Stimulated activated CD8-positive, alpha-beta memory T cell treated with anti-CD3 and anti-CD28 coated beads, Interleukin-4, amount 100 ng/mL, for 48 hours (primary cell): ENCODE measurements around the gene HECTD3.

Experiments used
- DNase-seq: peaks from one replicate; pipeline ENCODE4 v3.0.0-alpha.2; 2020

The HECTD3 gene

DNA sequence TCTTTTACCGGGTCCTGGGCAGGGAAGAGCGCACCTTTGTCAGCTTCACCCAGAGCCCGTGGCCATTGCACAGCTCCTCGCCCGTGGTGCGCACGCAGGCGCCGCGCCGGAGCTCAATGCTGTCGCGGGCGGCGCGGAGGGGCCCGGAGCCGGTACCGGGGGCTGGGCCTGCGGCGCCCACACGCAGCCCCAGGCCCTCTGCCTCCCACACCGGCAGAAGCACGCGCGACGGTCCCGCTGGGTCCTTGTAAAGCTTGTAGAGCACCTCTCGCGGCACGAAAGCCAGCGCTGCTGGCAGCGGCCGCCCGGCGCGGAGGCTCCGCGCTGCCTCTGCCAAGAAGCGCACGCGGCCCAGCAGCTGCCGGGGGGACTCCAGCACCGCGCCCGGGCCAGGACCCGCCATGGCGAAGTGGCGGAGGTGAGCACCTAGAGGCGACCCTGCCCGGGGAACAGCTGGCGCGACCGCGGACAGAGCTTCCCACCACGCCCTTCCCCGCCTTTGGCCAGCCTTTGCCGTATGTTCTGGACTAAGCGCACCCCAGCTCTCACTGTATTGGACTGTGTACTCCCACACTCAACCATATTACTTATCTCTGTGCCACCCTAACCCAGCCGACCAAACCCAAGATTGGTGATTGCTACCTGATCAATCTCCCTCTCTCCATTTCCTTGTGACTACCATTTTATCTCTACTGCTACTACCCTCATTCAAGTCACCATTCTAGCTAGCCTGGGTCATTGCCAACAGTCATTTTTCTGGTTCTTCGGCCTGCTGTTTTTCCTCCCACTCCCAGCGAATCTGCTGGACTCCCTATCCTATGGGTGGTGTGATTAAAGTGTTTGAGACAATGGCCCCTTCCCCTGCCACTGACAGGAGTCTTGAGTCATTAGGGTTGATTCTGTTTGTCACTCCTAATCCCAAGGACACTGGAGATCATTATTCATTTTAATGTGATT is at the start of gene HECTD3:
Gene HECTD3 (minus strand): TSS at position 470 of the 957 bp plus-strand sequence. CDS start 67 bp downstream, at position 403.
- DNase-seq = peak; percentile 82

DNA sequence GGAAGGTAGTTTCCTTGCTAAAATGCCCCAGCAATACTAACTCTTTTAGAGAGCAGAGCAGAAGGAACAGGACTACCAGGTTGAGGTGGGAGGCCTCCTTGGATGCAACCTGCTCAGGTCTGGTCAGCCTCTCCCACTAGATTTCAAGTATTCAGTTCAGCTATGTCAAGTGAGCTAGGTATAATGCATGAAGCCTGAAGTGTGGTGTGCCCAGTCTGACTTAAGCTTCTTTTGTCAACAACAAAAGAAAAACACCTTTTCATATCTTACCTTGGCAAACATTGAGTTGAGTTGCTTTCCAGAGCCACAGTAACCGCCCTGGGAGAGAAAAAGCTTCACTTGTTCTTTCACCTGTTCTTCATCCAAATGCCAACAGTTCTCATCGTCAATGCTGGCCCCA is 48.7 kb upstream of the HECTD3 start:
- DNase-seq = no peak

DNA sequence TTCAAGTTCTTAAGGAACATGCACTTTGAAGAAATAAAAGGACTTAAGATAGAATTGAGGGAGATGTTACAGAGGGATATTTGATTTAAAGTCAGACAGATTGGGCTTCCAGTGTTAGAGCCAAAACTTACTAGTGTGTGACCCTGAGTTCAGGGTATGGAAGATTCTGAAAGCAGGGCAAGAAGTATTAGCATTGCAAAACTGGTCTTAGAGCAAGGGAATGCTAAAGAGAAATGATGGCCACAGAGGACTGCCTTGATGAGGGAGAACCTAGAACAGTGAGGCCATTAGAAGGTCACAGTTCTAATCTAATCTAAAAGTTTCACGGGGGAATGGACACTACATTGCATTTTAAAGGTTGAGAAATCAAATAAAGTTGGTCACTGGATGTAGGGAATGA is 46.4 kb upstream of the HECTD3 start:
- DNase-seq = no peak

DNA sequence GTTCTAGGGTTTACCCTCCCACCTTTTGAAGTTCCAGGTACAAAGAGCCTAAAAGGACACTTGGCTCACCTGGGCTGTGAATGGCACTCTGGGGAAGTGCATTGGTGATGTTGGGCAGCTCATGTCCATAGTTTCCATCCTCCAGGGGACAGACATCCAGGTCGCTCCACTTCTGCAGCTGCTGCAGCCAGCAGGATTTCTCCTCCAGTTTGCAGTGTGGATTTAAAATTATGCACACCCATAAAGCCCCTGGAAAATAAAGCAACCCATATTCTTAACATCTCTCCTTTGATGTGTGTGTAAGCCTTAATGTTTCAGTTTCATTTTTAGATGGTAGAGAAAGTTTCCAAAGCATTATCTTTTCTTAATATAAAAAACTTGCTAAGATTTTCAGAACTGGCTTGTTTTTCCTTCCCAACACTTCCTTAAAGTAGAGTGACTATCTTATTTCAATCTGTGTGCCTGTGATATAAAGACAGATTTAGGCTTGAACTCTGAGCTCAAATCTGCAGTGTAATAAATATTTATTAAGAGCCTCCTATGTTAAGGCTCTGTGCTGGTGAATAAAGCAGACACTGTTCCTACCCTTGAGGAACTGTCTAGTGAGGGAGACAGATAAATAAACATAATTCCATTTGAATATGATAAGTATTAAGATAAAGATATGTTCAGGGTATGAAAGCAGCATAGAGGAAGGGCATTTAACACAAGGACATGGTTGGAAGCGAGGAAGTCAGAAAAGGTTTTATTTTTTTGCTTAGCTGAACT is 40.1 kb upstream of the HECTD3 start:
- DNase-seq = no peak

DNA sequence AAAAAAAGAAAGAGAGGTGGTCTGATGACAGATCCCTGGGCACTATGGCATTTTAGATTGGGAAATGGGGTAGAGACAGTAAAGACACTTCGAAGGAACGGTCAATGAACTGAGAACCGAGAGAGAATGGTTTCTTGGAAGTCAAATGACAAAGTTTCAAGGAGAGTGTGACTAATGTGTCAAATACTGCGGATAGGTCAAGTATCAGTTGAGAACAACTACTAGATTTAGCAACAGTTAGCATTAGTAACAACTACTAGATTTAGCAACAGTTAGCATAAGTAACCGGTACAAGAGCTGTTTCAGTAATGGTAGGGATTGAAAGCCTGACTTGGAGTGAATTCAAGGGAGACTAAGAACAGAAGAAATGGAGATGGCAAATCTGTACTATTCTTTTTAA is 35.9 kb upstream of the HECTD3 start:
- no peak for DNase-seq

DNA sequence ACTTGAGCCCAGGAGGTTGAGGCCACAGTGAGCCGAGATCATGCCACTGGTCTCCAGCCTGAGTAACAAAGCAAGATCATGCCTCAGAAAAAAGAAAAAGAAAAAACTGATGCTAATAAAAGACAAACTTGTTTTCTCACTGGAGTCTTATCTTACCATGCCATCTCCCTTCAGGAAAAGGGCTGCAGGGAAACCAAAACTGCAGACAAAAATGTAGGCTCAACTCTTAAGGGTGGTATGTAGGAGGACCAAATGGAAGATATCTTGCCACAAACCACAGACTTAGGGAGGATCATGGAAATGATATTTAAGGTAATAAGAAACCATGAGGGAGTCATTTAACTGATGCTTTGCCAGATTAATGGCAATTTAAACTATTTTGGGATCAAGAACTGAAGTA is 33.8 kb upstream of the HECTD3 start:
- no peak for DNase-seq

DNA sequence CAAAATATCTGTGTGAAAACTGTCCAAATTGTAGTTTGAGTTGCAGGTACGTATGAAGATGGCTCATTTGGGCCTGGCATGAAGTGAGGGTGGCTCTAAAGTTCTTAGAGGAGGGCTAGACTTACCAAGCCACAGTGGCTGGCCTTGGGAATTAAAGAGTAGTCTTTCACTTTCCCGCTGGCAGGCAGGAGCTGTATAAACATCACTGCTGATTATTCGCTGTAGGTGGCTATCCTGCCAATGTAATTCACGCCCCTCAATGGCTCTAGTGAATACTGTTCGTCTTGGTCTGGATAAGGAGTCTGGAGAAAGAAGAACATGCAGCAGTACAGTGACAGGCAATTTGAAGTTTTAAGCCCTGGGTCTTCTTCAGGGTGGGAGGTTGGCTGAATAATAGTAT is 32.0 kb upstream of the HECTD3 start:
- no peak for DNase-seq

DNA sequence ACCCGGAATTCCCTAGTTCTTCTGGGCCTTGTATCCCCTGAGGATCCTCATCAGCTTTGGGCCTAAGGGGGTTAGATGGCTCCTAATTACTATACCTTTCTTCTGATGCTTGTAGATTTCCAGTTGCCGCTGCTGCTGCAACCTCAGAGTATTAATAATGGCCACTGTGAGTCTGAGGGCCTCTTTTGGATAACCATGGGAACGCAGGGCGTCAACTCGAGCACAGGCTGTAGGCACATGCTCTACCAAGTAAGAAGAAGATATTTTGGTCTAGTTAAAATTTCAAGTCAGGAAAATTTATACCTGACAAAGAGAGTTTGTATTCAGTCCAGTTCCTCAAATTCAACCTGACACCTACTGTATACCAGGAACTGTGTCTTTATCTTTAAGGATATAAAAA is 29.2 kb upstream of the HECTD3 start:
- no peak for DNase-seq

DNA sequence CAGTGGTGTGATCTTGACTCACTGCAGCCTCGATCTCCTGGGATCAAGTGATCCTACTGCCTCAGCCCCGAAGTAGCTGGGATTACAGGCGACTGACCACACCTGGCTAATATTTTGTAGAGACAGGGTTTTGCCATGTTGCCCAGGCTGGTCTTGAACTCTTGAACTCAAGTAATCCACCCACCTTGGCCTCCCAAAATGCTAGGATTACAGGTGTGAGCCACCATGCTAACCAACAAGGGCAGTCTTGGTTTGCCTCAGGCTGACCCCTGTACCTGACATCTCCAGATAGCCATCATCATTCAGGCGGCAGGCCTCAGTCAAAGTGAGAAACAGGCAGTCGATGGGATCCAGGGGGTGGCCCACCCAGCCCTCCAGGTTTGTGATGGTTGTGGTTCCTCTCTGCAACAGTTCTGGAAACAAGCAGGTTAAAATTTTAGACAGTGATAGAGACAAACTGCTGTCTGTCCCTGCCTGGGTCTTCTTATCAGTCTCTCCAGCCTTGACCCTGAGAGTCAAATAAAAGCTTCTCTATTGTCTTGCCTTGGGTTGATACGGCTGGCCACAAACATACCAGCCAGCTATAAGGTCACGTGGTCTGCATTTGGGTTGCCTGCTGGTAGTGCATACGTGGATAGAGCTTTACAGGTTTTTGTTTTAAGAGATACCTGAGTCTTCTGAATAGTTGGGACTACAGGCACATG is 27.7 kb upstream of the HECTD3 start:
- DNase-seq = no peak

DNA sequence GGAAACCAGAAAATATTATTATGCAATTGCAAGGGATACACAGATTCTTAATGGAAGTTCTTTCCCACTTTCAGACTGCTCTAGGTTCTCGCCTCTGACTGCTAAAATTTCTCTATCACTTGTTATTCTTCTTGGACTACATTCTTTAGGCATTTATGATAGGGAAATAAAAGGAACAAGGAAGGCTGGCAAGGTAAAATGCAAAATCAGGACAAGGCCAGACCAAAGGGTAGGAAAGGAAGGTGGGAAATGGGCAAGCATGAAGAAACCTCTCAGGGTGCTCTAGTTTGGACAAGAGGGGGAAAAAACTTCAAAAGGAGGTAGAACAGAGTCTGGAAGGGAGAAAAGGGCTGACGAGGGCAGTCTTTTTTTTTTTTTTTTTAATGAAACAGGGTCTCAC is 27.1 kb upstream of the HECTD3 start:
- no peak for DNase-seq

DNA sequence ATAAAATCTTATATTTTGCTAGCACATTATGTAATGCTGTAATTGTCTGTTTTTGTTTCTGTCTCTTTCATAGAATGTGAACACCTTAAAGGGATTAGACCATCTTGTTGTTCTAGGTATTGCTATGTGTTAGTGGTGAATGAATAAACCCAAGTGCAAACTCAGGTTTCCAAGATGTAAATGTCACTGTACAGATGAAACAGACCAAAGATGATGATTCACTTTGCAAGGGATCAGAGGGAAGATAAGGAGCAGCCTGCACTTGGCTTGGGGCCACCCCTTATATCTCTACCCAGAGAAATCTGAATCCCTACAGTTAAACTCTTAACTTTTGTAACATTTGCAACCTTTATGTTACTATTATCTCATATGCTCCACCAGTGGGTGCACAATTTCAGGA is 26.3 kb upstream of the HECTD3 start:
- no peak for DNase-seq

DNA sequence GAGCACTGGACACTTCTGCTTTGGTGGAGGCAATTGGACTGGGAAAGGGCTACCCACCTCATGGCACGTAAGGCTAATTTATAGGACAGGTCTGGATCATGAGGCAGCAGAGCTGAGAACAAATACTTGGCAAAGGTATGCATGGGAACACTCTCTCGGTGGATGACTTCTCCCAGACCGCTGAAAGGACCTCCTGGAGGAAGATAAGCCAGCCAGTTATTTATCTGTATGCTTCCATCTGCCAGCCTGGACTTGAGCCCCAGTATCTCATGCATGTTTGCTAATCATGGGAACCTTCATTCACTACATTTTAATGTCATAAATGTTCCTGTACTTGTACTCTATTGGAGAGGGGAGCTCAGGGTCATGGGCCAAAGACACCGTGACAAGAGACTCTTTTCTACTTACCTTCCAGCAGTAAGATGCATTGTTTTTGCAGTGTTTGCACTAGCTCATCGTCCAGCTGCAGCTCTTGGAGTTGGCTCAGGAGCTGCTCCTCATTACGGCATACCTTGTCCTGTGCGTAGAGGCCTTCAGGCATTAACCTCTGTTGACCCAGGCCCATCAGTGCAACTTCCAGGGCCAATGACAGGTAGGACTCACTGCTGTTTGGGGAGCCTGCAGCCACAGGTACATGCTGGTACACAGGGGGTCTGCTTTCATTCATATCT is 24.6 kb upstream of the HECTD3 start:
- DNase-seq = no peak

DNA sequence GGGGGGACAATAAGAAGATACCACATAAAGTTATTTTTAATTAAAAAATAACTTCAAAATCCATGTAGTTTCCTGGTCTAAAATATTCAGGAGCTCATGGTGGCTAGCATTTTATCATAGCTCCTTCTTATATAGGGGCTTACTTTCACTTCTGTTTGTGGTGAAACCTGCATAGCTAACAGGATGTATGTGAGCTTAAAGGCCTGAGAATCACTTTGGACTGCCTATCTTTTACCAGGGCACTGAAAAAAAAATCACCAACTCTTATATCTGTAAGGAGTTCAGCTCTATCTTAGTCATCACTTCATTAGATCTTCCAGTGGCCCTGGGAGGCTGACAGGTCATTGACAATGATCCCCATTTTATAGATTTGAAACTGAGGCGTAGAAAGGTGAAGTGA is 22.2 kb upstream of the HECTD3 start:
- no peak for DNase-seq

DNA sequence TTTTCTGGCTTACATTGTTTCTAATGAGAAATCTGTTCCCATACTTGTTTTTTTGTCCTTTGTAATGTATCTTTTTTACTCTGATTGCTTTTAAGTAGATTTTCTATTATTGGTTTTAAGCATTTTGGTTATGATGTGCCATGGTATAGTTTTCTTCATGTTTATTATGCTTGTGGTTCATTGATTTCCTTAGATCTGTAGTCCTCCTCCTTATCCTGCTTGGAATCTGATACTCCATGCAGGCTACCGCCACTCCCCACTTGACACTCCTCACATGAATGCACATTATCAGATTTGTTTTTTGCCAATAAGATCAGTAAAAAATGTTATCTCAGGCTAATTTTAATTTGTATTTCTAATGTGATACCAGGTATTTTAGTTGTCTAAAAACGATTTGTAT is 21.7 kb upstream of the HECTD3 start:
- no peak for DNase-seq

DNA sequence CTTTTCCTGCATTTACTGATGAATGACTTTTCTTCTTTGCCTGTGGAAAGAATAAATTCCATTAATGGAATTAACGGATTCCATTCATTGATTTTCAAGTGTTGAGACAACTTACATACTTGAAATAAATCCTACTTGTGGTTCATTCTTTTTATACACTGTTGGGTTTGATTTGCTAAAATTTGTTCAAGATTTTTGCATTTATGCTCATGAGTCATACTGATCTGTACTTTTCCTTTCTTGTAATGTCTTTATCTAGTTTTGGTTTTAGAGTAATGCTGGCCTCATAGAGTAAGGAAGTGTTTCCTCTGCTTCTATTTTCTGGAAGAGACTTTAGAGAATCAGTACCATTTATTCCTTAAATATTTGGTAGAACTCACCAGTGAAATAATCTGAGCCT is 15.3 kb upstream of the HECTD3 start:
- no peak for DNase-seq

DNA sequence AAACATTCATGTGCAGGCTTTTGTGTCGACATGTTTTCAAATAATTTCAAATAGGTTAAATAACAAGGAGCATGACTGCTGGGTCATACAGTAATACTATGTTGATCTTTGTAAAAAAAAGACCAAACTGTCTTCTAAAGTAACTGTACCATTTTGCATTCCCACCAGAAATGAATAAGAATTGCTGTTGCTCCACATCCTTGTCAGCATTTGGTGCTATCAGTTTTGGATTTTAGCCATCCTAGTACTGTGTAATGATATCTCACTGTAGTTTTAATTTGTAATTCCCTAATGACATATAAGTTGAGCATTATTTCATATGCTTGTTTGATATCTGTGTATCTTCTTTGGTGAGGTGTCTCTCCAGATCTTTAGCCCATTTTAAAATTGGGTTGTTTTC is 12.5 kb upstream of the HECTD3 start:
- DNase-seq = no peak

DNA sequence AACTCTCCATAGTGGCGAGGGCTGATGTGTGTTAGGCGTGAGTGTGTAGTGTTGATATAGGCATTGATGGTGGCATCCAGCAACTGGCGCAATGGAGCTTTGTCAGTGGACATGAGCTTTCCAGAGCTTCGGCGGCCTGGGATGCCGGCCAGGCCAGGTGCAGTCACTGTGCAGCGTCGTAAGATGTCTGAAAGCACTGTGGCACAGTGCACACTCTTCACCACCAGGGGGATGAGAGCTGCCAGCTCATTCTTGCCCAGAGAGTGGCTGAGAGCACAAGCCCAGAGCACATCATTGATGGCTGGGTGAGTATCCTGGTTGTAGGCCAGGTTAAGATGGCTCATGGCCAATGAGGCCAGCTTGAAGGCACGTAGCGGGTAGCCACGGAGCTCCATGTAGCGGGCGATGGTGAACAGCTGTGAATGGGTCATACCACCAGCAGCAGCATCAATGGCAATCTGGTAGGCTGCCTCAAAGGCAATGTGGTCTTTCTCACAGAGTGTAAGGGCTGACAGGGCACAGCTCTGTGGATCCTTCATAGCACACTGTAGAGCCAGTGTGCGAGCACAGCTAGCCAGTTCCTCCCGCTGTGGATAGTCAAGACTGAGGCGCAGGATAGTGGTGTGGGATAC is 7.6 kb upstream of the HECTD3 start:
- peak; percentile 74 for DNase-seq

DNA sequence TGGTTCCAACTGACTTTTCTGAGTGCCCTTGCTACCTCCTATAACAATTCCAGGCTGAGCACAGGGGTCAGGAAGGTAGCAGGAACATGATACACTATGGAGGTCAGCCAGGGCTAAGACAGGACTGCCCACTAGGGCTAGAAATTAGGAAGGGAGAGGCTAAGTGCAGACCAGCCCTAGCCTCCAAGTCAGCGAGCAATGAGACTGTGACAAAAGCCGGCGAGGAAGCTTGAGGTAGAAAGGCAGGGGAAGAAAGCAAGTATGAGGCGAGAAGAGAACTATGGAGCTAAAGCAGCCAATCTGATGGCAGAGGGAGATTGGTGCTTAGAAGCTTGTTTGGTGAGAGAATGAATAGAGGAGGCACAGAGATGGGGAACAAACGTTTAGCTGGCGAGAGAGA is 5.6 kb upstream of the HECTD3 start:
- DNase-seq = peak; percentile 14

DNA sequence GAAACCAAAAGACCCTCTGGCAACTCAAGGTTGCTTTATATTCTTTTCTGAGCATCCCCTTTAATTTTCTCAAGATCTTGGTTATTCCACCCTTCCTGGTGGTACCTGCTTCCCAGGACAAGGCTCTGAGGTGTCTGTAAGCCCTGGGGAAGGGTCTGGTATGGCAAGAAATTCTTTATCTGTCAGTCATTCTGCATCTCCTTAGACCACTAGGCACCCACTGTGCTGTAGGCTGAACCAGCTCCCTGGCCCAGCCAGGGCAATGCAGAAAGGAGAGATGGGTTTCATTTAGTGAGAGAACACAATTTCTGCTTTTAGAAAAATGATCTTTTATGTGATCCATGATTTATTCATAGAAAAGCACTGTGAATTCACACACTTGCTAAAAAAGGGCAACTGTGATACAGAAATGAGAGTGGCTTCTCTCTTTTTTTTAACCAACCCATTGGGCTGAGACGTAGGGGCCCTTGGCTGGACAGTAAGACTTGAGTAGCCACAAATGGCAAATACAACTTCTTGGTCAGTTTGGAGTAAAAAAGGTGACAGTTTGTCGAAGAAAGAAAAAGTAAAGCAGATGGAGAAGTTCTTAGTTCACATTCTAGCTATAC is 5.1 kb upstream of the HECTD3 start:
- DNase-seq = peak; percentile 10

DNA sequence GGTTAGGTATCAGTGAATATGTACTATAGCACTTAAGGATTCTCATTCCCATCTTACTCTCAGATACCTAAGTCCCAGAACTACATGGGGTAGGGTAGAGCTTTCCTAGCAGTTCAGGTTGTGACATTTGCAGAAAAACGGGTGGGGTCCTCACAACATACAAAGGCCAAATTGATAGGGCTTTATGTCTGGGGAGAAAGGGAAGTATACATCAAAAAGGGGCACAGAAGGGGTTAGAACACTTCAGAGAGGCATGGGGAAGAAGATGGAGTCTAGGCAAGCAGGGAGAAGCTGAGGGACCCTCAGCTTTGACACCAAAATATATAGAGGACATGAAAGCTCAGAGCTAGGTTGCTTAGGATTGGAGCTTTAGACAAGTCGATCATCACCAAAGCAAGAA is 4.6 kb upstream of the HECTD3 start:
- peak; percentile 1 for DNase-seq

DNA sequence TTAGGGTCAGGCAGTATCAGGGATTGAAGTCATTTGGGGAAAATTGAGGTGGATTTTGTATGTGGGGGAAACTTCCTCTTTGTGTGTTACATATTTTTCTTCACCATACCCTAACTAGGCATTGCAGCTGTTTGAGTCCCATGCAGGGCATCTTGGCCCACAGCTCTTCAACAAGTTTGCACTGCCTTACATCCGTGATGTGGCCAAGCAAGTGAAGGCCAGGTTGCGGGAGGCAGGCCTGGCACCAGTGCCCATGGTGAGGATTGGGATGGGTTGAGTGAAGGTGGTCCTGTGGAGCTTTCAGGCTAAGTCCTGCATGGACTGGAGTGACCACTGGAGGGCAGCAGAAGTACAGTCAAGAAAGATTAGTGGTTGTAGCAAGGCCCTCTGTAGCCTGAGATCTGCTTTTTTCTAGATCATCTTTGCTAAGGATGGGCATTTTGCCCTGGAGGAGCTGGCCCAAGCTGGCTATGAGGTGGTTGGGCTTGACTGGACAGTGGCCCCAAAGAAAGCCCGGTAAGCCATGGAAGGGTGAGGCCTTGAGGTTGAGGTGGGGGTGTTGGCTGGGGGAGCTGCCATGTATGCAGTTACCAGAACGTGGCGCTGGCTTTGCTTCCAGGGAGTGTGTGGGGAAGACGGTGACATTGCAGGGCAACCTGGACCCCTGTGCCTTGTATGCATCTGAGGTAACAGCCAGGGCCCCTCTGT is 3.4 kb upstream of the HECTD3 start:
- peak; percentile 86 for DNase-seq
